Osteoblast (primary cell): Measurements from ENCODE around the gene SMTNL1. TPM values are rescaled to one million over a fixed set of nuclear protein-coding genes. Genes with fewer than 3 reads are reported as not detected.

Experiments used
- DNase-seq: peaks from one replicate; pipeline ENCODE4 v3.0.0; 2011; ENCODE audit warnings: low spot score, mixed read lengths; ENCODE audit not compliant: insufficient read length; ENCODE audit errors: missing footprints
- H2AFZ ChIP-seq: 2 replicates; pipeline ENCODE4 v1.6.0; 2011; ENCODE audit warnings: mild to moderate bottlenecking, low read length
- H3K27ac ChIP-seq: 2 replicates; pipeline ENCODE4 v1.5.1; 2011; ENCODE audit warnings: mild to moderate bottlenecking, low read depth, low read length, moderate library complexity
- H3K27me3 ChIP-seq: 2 replicates; pipeline ENCODE4 v1.6.0; 2012; ENCODE audit warnings: mild to moderate bottlenecking, control low read depth, inconsistent platforms, low read length, moderate library complexity; ENCODE audit not compliant: insufficient read depth
- H3K36me3 ChIP-seq: 2 replicates; pipeline ENCODE4 v1.5.1; 2011; ENCODE audit warnings: mild to moderate bottlenecking, low read length, control low read depth, moderate library complexity; ENCODE audit not compliant: insufficient read depth
- H3K4me1 ChIP-seq: 2 replicates; pipeline ENCODE4 v1.5.1; 2011; ENCODE audit warnings: mild to moderate bottlenecking, low read length, control low read depth, moderate library complexity; ENCODE audit not compliant: insufficient read depth
- H3K4me2 ChIP-seq: 2 replicates; pipeline ENCODE4 v1.6.0; 2011; ENCODE audit warnings: mild to moderate bottlenecking, low read length; ENCODE audit not compliant: insufficient read depth
- H3K4me3 ChIP-seq: fragments of 200-600 bp; sonication (generic); 3 replicates; pipeline ENCODE4 v1.5.1; 2012; ENCODE audit warnings: mild to moderate bottlenecking, low read length, inconsistent platforms; ENCODE audit not compliant: insufficient read depth
- H3K79me2 ChIP-seq: 2 replicates; pipeline ENCODE4 v1.6.0; 2012; ENCODE audit warnings: mild to moderate bottlenecking, low read length, control low read depth, inconsistent platforms; ENCODE audit not compliant: insufficient read depth
- H3K9me3 ChIP-seq: 2 replicates; pipeline ENCODE4 v1.5.1; 2011; ENCODE audit warnings: low read depth, low read length, control low read depth
- H4K20me1 ChIP-seq: 2 replicates; pipeline ENCODE4 v1.6.0; 2012; ENCODE audit warnings: mild to moderate bottlenecking, low read length, control low read depth; ENCODE audit not compliant: insufficient read depth
- total RNA-seq: library from RNA; depleted of rRNA; stranded (reverse); fragments of >200 nt; gene quantifications from 2 replicates; pipeline ENCODE4 v1.2.3, GENCODE V29; 2012
- TF ChIP-seq, protein P1 (sequence below): IDR thresholded peaks from 2 replicates; pipeline ENCODE4 v1.5.1; 2011; ENCODE audit warnings: mild to moderate bottlenecking, low read depth, low read length, moderate library complexity; ENCODE audit errors: extremely low read depth

The SMTNL1 gene
- total RNA-seq, 1 donor: not detected

- Histone ChIP-seq H3K4me3 (no peak overlapping the region), H3K36me3 (no peaks in the 10 kb centered on the region), H3K27me3 (no peaks in the 10 kb centered on the region), H2AFZ (no peak overlapping the region), H4K20me1 (no peaks in the 10 kb centered on the region), H3K4me2 (no peak overlapping the region), H3K79me2 (no peaks in the 10 kb centered on the region), H3K27ac (no peak overlapping the region), H3K4me1 (peaks cover 9% of the 10 kb centered on the region), H3K9me3 (no peaks in the 10 kb centered on the region)
- no peak for DNase-seq
- TF ChIP-seq, protein P1, sequence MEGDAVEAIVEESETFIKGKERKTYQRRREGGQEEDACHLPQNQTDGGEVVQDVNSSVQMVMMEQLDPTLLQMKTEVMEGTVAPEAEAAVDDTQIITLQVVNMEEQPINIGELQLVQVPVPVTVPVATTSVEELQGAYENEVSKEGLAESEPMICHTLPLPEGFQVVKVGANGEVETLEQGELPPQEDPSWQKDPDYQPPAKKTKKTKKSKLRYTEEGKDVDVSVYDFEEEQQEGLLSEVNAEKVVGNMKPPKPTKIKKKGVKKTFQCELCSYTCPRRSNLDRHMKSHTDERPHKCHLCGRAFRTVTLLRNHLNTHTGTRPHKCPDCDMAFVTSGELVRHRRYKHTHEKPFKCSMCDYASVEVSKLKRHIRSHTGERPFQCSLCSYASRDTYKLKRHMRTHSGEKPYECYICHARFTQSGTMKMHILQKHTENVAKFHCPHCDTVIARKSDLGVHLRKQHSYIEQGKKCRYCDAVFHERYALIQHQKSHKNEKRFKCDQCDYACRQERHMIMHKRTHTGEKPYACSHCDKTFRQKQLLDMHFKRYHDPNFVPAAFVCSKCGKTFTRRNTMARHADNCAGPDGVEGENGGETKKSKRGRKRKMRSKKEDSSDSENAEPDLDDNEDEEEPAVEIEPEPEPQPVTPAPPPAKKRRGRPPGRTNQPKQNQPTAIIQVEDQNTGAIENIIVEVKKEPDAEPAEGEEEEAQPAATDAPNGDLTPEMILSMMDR: no peak
These were observed 39.8 kb upstream of the SMTNL1 start for GRCh38 chr11:57497303-57498247.

DNA sequence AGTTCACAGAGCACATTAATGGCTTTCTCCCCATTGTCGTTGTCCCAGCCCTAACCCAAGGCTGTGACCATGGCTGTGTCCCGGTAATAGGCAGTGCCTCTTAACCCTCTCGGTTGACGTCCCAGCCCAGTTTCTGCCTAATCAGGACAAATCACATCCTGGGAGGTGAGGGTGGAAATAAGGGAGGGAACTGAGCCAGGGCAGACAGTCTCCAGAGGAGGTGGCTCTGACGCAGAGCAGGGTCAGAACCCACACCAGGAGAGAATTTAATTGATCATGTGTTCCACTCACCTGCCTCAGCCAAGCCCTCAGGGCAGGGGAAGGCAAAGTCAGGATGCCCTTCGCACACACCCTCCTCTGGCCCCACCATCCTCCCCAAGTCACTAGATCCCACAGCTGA, 38.9 kb upstream of the SMTNL1 start:
- H3K36me3 ChIP-seq: no peaks in the 10 kb centered on the region
- no peak overlapping the region for H3K27ac ChIP-seq
- peaks cover 9% of the 10 kb centered on the region for H3K4me1 ChIP-seq
- H2AFZ ChIP-seq: no peak overlapping the region
- TF ChIP-seq, protein P1: no peak
- no peak overlapping the region for H3K4me3 ChIP-seq
- H3K27me3 ChIP-seq: no peaks in the 10 kb centered on the region
- H4K20me1 ChIP-seq: no peaks in the 10 kb centered on the region
- no peaks in the 10 kb centered on the region for H3K9me3 ChIP-seq
- no peak overlapping the region for H3K4me2 ChIP-seq
- no peaks in the 10 kb centered on the region for H3K79me2 ChIP-seq
- DNase-seq: peak; percentile 34

- TF ChIP-seq, protein P1: no peak
- peaks cover 9% of the 10 kb centered on the region for H3K4me1 ChIP-seq
- peak overlapping the region; percentile 93 for H3K4me2 ChIP-seq
- no peaks in the 10 kb centered on the region for H3K36me3 ChIP-seq
- peak overlapping the region; percentile 73 for H3K4me3 ChIP-seq
- no peaks in the 10 kb centered on the region for H4K20me1 ChIP-seq
- H3K79me2 ChIP-seq: no peaks in the 10 kb centered on the region
- peak overlapping the region; percentile 61 for H3K27ac ChIP-seq
- peak; percentile 100 for DNase-seq
- H2AFZ ChIP-seq: peak overlapping the region; percentile 94
- no peaks in the 10 kb centered on the region for H3K27me3 ChIP-seq
- H3K9me3 ChIP-seq: no peaks in the 10 kb centered on the region
These were observed 37.9 kb upstream of the SMTNL1 start for GRCh38 chr11:57499413-57499982.

- H3K9me3 ChIP-seq: no peaks in the 10 kb centered on the region
- no peak overlapping the region for H3K27ac ChIP-seq
- peak overlapping the region; percentile 73 for H3K4me3 ChIP-seq
- peaks cover 9% of the 10 kb centered on the region for H3K4me1 ChIP-seq
- H3K79me2 ChIP-seq: no peaks in the 10 kb centered on the region
- peak overlapping the region; percentile 93 for H3K4me2 ChIP-seq
- peak; percentile 48 for DNase-seq
- TF ChIP-seq, protein P1: no peak
- H3K27me3 ChIP-seq: no peaks in the 10 kb centered on the region
- no peaks in the 10 kb centered on the region for H3K36me3 ChIP-seq
- no peaks in the 10 kb centered on the region for H4K20me1 ChIP-seq
- H2AFZ ChIP-seq: peak overlapping the region; percentile 94
These were observed 37.4 kb upstream of the SMTNL1 start for GRCh38 chr11:57499983-57500461.
